Suprapubic skin (tissue), 4 donors: ENCODE measurements around the gene RNF130.

Experiments used
- CTCF ChIP-seq, 2 donors: fragments of 200-600 bp in 1 of 2; fragments of 450-650 bp in 1 of 2; sonication (generic) in 1 of 2; IDR thresholded peaks; one replicate each; pipeline ENCODE4 v1.5.1; 2016 to 2019; ENCODE audit warnings: antibody characterized with exemption in 2 of 2, mild to moderate bottlenecking in 1 of 2, moderate library complexity in 1 of 2
- EP300 ChIP-seq: sonication (generic); formaldehyde crosslinking; IDR thresholded peaks from one replicate; pipeline ENCODE4 v1.6.1; 2017; ENCODE audit warnings: antibody characterized with exemption
- POLR2A ChIP-seq, 2 donors: fragments of 450-650 bp; IDR thresholded peaks; one replicate each; pipeline ENCODE4 v1.6.1; 2017; ENCODE audit warnings: antibody characterized with exemption in 2 of 2, mild to moderate bottlenecking in 2 of 2, moderate library complexity in 2 of 2
- POLR2AphosphoS5 ChIP-seq, 3 donors: sonication (generic); formaldehyde crosslinking; IDR thresholded peaks; one replicate each; pipeline ENCODE4 v1.6.1; 2017; ENCODE audit warnings: antibody characterized with exemption in 3 of 3

- TF ChIP-seq POLR2A (IDR thresholded peaks at IDR 0.05) (no peak), CTCF (IDR thresholded peaks at IDR 0.05) (no peak), EP300 (no peak), POLR2AphosphoS5 (IDR thresholded peaks at IDR 0.05) (no peak)
Observed at GRCh38 chr5:180098991-180099732, 27.6 kb upstream of the RNF130 start.
